ENCODE data around the gene ADD3.
A peak's percentile ranks its signal among the peaks of the same experiment; 100 is the strongest.

- TF ChIP-seq POLR2A (IDR thresholded peaks at IDR 0.05) (peak; percentile 64 to 88 (median 84)), CTCF (IDR thresholded peaks at IDR 0.05) (no peak)
Measured at GRCh38 chr10:110007701-110008517, at the start of gene ADD3.

Measured in body of pancreas (tissue), 4 donors.